Adrenal gland (tissue), 12 donors: ENCODE data around the gene CALN1. TPM values are rescaled to one million over a fixed set of nuclear protein-coding genes. Genes with fewer than 3 reads are reported as not detected.

ENCODE experiments used
- DNase-seq, 7 donors: peaks; one replicate each; pipeline ENCODE4 v3.0.0-alpha.2; 2019 to 2020
- H3K27ac ChIP-seq, 5 donors: fragments of 200-600 bp; sonication (generic) in 4 of 5; 1 replicate in 3 of 5; 2 replicates in 2 of 5; pipeline versions ENCODE4 v1.5.1 to v1.8.0; 2016 to 2020; ENCODE audit warnings: mild to moderate bottlenecking in 1 of 5
- H3K27me3 ChIP-seq: fragments of 200-600 bp; 2 replicates; pipeline ENCODE4 v1.8.0; 2021
- H3K36me3 ChIP-seq, 2 donors: fragments of 200-600 bp; replicated peaks in 1 of 2; 1 replicate in 1 of 2; 2 replicates in 1 of 2; pipeline versions ENCODE4 v1.5.1 to v1.8.0; 2018 to 2022
- H3K4me1 ChIP-seq, 2 donors: fragments of 200-600 bp; replicated peaks in 1 of 2; 1 replicate in 1 of 2; 2 replicates in 1 of 2; pipeline versions ENCODE4 v1.5.1 to v1.8.0; 2018 to 2021
- H3K4me3 ChIP-seq, 4 donors: fragments of 200-600 bp; sonication (generic) in 3 of 4; one replicate each; pipeline ENCODE4 v1.5.1; 2016 to 2018
- H3K9me3 ChIP-seq, 3 donors: fragments of 200-600 bp; sonication (generic) in 1 of 3; replicated peaks in 1 of 3; 1 replicate in 2 of 3; 2 replicates in 1 of 3; pipeline versions ENCODE4 v1.5.1 to v1.8.0; 2016 to 2021
- CTCF ChIP-seq, 6 experiments: fragments of 450-650 bp in 4 of 6; fragments of 200-600 bp in 2 of 6; sonication (generic) in 1 of 6; IDR thresholded peaks; 1 replicate in 5 of 6; 2 replicates in 1 of 6; pipeline versions ENCODE4 v1.5.1 to v1.8.0; 2016 to 2021; ENCODE audit warnings: antibody characterized with exemption in 6 of 6, mild to moderate bottlenecking in 2 of 6, moderate library complexity in 1 of 6
- POLR2A ChIP-seq, 2 donors: fragments of 450-650 bp; IDR thresholded peaks; one replicate each; pipeline ENCODE4 v1.6.1; 2017; ENCODE audit warnings: antibody characterized with exemption in 2 of 2, mild to moderate bottlenecking in 2 of 2, moderate library complexity in 1 of 2
- WGBS, 4 donors: extraction: QIAGEN DNeasy Blood & Tissue Kit in 2 of 4; methylation state at CpG; one replicate each; pipeline versions ENCODE4 v1.1.5 to v1.1.7; 2013 to 2017; 5-methylcytosine and 5-hydroxymethylcytosine counted together
- intact Hi-C, 2 donors: fragments of 100-400 bp; cut with DNase I; formaldehyde crosslinking; loops; one replicate each; pipeline versions ENCODE4 v1.14.1 to v1.15.0; 2022 to 2023
- polyA plus RNA-seq, 3 donors: library from polyadenylated mRNA; stranded (reverse); fragments of 200-250 nt in 2 of 3; fragments of 350-450 nt in 1 of 3; fragmentation: Illumina TruSeq in 1 of 3; extraction: RNeasy Lipid Tissue Mini Kit (QIAGEN cat#74804) in 1 of 3; gene quantifications; one replicate each; pipeline ENCODE4 v1.2.3, GENCODE V29; 2013 to 2014
- total RNA-seq, 9 donors: library from RNA; depleted of rRNA in 4 of 9; stranded (reverse); fragments of >200 nt in 4 of 9; fragments of 120-200 nt in 1 of 9; fragmentation: NEBNext Ultra II Directional in 1 of 9; extraction: Animal tissue kit (Norgen Biotek cat#: 25700) in 1 of 9; gene quantifications; one replicate each; pipeline versions ENCODE4 v1.1.0 to v1.2.4, GENCODE V29; 2013 to 2023
- donor health status: healthy with polysubstance abuse.
- donor health status: Bipolar disorder and iron deficiency.
- donor health status: DM: yes; HTN: yes; CAD: no.
- donor health status: DM: no; HTN: no; CAD: no.
- donor health status: DM: no; HTN: no; CAD: no.
- donor health status: DM: yes; HTN: yes; CAD: no.

The CALN1 gene
- total and polyA plus RNA-seq, 12 donors: 4.3 to 51.5 (median 15.2) TPM

- Histone ChIP-seq H3K4me3 (no peak overlapping the region), H3K27ac (no peak overlapping the region), H3K4me1 (no peaks in the 10 kb centered on the region), H3K36me3 (no peaks in the 10 kb centered on the region), H3K9me3 (no peaks in the 10 kb centered on the region), H3K27me3 (no peaks in the 10 kb centered on the region)
- whole genome bisulfite sequencing, 4 donors: 60 to 70% (median 65%) methylated on average over 7 of the region's 7 CpGs
- no peak for TF ChIP-seq POLR2A (IDR thresholded peaks at IDR 0.05)
- no peak for TF ChIP-seq CTCF (IDR thresholded peaks at IDR 0.05)
- no peak for DNase-seq
- intact Hi-C loops: no loop called here
Observed at GRCh38 chr7:71886046-71886445, 526.1 kb downstream of the CALN1 start.

GRCh38 chr7:71885487-71885886, 526.7 kb downstream of the CALN1 start:
- Histone ChIP-seq H3K27me3 (no peaks in the 10 kb centered on the region), H3K27ac (no peak overlapping the region), H3K36me3 (no peaks in the 10 kb centered on the region), H3K4me3 (no peak overlapping the region), H3K9me3 (no peaks in the 10 kb centered on the region), H3K4me1 (no peaks in the 10 kb centered on the region)
- no peak for DNase-seq
- intact Hi-C loops: no loop called here
- TF ChIP-seq POLR2A (IDR thresholded peaks at IDR 0.05): no peak
- TF ChIP-seq CTCF (IDR thresholded peaks at IDR 0.05): no peak
- WGBS, 4 donors: 60 to 78% (median 76%) methylated on average over 5 of the region's 5 CpGs

- Histone ChIP-seq H3K4me3 (no peak overlapping the region), H3K9me3 (no peaks in the 10 kb centered on the region), H3K4me1 (no peaks in the 10 kb centered on the region), H3K36me3 (no peaks in the 10 kb centered on the region), H3K27ac (no peak overlapping the region), H3K27me3 (no peaks in the 10 kb centered on the region)
- intact Hi-C loops: no loop called here
- no peak for DNase-seq
- TF ChIP-seq POLR2A (IDR thresholded peaks at IDR 0.05) (no peak), CTCF (IDR thresholded peaks at IDR 0.05) (no peak)
- WGBS, 4 donors: 89 to 95% (median 90%) methylated on average over 5 of the region's 5 CpGs
Observed at GRCh38 chr7:71883415-71883814, 528.7 kb downstream of the CALN1 start.

GRCh38 chr7:71871446-71871845, 540.7 kb downstream of the CALN1 start:
- Histone ChIP-seq H3K9me3 (no peaks in the 10 kb centered on the region), H3K4me1 (no peaks in the 10 kb centered on the region), H3K4me3 (no peak overlapping the region), H3K27me3 (no peaks in the 10 kb centered on the region), H3K36me3 (no peaks in the 10 kb centered on the region), H3K27ac (no peak overlapping the region)
- no peak for DNase-seq
- intact Hi-C loops: no loop called here
- no peak for TF ChIP-seq POLR2A (IDR thresholded peaks at IDR 0.05)
- no peak for TF ChIP-seq CTCF (IDR thresholded peaks at IDR 0.05)
- 79 to 94% (median 89%) methylated on average over 3 to 4 of the region's 4 CpGs for WGBS, 4 donors
